PC-3 (cell line): ENCODE data around the gene ZNF507. TPM values are rescaled to one million over a fixed set of nuclear protein-coding genes. Genes with fewer than 3 reads are reported as not detected.

Experiments
- ATAC-seq: fragments of 200-7000 bp; cut with Tn5 transposase; 2 replicates; pipeline ENCODE4 v1.9.1; 2020; ENCODE audit warnings: mild to moderate bottlenecking, moderate library complexity
- BruUV-seq: library from RNA; stranded (reverse); fragments of 400-500 nt; replicated peaks from 2 replicates; lab custom pipeline; 2021; lab: Mats Ljungman, UMichigan
- CTCF ChIA-PET: fragments of 300-600 bp; sonication (Branson Sonifier 250); formaldehyde crosslinking; loops from one replicate; lab custom pipeline; 2022; ENCODE audit warnings: antibody characterized with exemption; lab: Charles Lee
- POLR2A ChIA-PET: fragments of 300-600 bp; sonication (Branson Sonifier 250); formaldehyde crosslinking; loops from one replicate; lab custom pipeline; 2022; ENCODE audit warnings: antibody characterized with exemption; ENCODE audit not compliant: unreplicated experiment; lab: Charles Lee
- DNase-seq: peaks from one replicate; pipeline ENCODE4 v3.0.0-alpha.2; 2015
- H2AFZ ChIP-seq: fragments of 300-600 bp; sonication (generic); 2 replicates; pipeline ENCODE4 v1.6.0; 2016; ENCODE audit warnings: antibody characterized with exemption, low read length
- H3F3A ChIP-seq: fragments of 300-600 bp; sonication (generic); one replicate; pipeline ENCODE4 v1.6.0; 2017; ENCODE audit warnings: antibody characterized with exemption, low read length, control low read depth, mild to moderate bottlenecking; ENCODE audit not compliant: unreplicated experiment
- H3K27ac ChIP-seq: fragments of 300-600 bp; sonication (generic); 2 replicates; pipeline ENCODE4 v1.5.1; 2016; ENCODE audit warnings: mild to moderate bottlenecking, low read length
- H3K27me3 ChIP-seq: fragments of 300-600 bp; sonication (generic); 2 replicates; pipeline ENCODE4 v1.6.1; 2016; ENCODE audit warnings: low read length, mixed read lengths
- H3K36me3 ChIP-seq: fragments of 300-600 bp; sonication (generic); 2 replicates; pipeline ENCODE4 v1.6.1; 2016; ENCODE audit warnings: low read depth, mixed run types, low read length, mixed read lengths
- H3K4me1 ChIP-seq: fragments of 300-600 bp; sonication (generic); 2 replicates; pipeline ENCODE4 v1.5.1; 2016; ENCODE audit warnings: low read length; ENCODE audit not compliant: insufficient read depth
- H3K4me2 ChIP-seq: fragments of 300-600 bp; sonication (generic); 2 replicates; pipeline ENCODE4 v1.6.0; 2016; ENCODE audit warnings: low read length
- H3K4me3 ChIP-seq: fragments of 300-600 bp; sonication (generic); 2 replicates; pipeline ENCODE4 v1.5.1; 2016; ENCODE audit warnings: mild to moderate bottlenecking, low read length, mixed read lengths
- H3K79me2 ChIP-seq: fragments of 300-600 bp; sonication (generic); 2 replicates; pipeline ENCODE4 v1.6.1; 2017; ENCODE audit warnings: low read length, mixed read lengths
- H3K9ac ChIP-seq: fragments of 300-600 bp; sonication (generic); 2 replicates; pipeline ENCODE4 v1.6.0; 2016; ENCODE audit warnings: mild to moderate bottlenecking, low read length
- H3K9me2 ChIP-seq: fragments of 300-600 bp; sonication (generic); replicated peaks from 2 replicates; pipeline ENCODE4 v1.6.1; 2016; ENCODE audit warnings: mixed run types, low read length, mixed read lengths
- H3K9me3 ChIP-seq: fragments of 300-600 bp; sonication (generic); 2 replicates; pipeline ENCODE4 v1.6.1; 2016; ENCODE audit warnings: low read length, mixed read lengths
- H4K20me1 ChIP-seq: fragments of 300-600 bp; sonication (generic); 2 replicates; pipeline ENCODE4 v1.6.1; 2016; ENCODE audit warnings: low read length, mixed read lengths
- EZH2 ChIP-seq: fragments of 300-600 bp; sonication (generic); IDR thresholded peaks from one replicate; pipeline ENCODE4 v1.6.1; 2017; ENCODE audit warnings: antibody characterized with exemption, mild to moderate bottlenecking, low read length; ENCODE audit not compliant: unreplicated experiment
- EZH2phosphoT487 ChIP-seq: fragments of 300-600 bp; sonication (generic); IDR thresholded peaks from 2 replicates; pipeline ENCODE4 v1.6.1; 2018; ENCODE audit warnings: mild to moderate bottlenecking, antibody characterized with exemption, low read length, borderline replicate concordance
- intact Hi-C: fragments of 100-400 bp; cut with micrococcal nuclease; formaldehyde crosslinking; loops from 2 replicates; pipeline ENCODE4 v1.9.0; 2023
- total RNA-seq: library from RNA; depleted of rRNA; stranded (reverse); fragments of >200 nt; gene quantifications from 2 replicates; pipeline ENCODE4 v1.2.3, GENCODE V29; 2014
- TF ChIP-seq, protein P1 (sequence below): fragments of 300-600 bp; sonication (generic); conservative IDR thresholded peaks from 2 replicates; pipeline ENCODE4 v1.5.1; 2017; ENCODE audit warnings: antibody characterized with exemption, low read depth, mild to moderate bottlenecking, low read length

Gene ZNF507
- total RNA-seq, 1 experiment from 2014 or later, result 4.9 TPM

DNA sequence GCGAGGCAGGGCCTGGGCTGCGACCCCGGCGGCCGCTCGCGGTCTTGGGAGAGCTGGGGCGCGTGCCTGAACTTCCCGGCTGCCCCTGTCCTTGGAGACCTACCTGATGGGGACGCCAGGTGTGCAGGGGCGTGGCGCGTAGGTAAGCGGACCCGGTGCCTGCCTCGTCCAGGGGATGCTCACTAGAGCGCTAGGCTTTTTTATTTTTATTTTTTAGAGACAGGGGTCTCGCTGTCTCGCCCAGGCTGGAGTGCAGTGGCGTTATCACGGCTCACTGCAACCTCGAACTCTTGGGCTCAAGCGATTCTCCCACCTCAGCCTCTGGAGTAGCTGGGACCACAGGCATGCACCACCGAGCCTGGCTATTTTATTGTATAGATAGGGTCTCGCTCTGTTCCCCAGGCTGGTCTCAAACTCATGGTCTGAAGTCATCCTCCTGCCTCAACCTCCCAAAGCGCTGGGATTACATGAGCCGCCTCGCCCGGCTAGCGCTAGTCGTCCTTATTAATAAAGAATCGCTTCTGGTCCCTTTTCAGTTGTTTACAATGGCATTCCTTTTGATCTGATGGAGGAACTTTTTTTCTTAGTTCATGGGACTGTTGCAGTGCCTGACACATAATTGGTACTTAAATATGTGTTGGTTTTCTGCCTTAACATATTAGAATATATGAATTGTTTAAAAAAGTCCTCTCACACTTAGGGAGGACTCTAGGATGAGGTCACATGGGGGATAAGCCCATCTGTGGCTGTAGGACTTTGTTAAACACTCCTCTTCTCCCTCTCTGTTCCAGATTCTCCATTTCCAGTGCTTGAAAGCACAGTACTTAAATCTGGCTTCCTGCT lies 61.0 kb downstream of the ZNF507 start:
- peak overlapping the region; percentile 97 for H3K9ac ChIP-seq
- no peaks in the 10 kb centered on the region for H3K27me3 ChIP-seq
- H3K36me3 ChIP-seq, result no peaks in the 10 kb centered on the region
- peak overlapping the region; percentile 87 for H3K4me3 ChIP-seq
- BruUV-seq, result TSS peak; percentile 31
- POLR2A ChIA-PET, result no interaction called here
- peak overlapping the region; percentile 81 for H2AFZ ChIP-seq
- DNase-seq (no peak), ATAC-seq (no peak)
- H3K4me1 ChIP-seq, result peaks cover 18% of the 10 kb centered on the region
- CTCF ChIA-PET, result no interaction called here
- H4K20me1 ChIP-seq, result no peaks in the 10 kb centered on the region
- H3K27ac ChIP-seq, result no peak overlapping the region
- TF ChIP-seq EZH2phosphoT487 (no peak), EZH2 (no peak)
- TF ChIP-seq, protein P1, sequence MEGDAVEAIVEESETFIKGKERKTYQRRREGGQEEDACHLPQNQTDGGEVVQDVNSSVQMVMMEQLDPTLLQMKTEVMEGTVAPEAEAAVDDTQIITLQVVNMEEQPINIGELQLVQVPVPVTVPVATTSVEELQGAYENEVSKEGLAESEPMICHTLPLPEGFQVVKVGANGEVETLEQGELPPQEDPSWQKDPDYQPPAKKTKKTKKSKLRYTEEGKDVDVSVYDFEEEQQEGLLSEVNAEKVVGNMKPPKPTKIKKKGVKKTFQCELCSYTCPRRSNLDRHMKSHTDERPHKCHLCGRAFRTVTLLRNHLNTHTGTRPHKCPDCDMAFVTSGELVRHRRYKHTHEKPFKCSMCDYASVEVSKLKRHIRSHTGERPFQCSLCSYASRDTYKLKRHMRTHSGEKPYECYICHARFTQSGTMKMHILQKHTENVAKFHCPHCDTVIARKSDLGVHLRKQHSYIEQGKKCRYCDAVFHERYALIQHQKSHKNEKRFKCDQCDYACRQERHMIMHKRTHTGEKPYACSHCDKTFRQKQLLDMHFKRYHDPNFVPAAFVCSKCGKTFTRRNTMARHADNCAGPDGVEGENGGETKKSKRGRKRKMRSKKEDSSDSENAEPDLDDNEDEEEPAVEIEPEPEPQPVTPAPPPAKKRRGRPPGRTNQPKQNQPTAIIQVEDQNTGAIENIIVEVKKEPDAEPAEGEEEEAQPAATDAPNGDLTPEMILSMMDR, result no peak
- no peaks in the 10 kb centered on the region for H3F3A ChIP-seq
- H3K4me2 ChIP-seq, result peak overlapping the region; percentile 96
- intact Hi-C loops, result loop anchor here (5.0 kb wide), 1 partner anchor 59 kb away; the partner anchor contains the start of gene ZNF507
- peaks cover 19% of the 10 kb centered on the region for H3K79me2 ChIP-seq
- no peaks in the 10 kb centered on the region for H3K9me3 ChIP-seq
- no peaks in the 10 kb centered on the region for H3K9me2 ChIP-seq

GRCh38 chr19:32407004-32407992 lies 61.9 kb downstream of the ZNF507 start:
- ATAC-seq (no peak), DNase-seq (peak; percentile 3)
- no peaks in the 10 kb centered on the region for H4K20me1 ChIP-seq
- H3K4me1 ChIP-seq, result peaks cover 18% of the 10 kb centered on the region
- H3K79me2 ChIP-seq, result peaks cover 19% of the 10 kb centered on the region
- POLR2A ChIA-PET, result no interaction called here
- no peak overlapping the region for H3K9ac ChIP-seq
- H3K27ac ChIP-seq, result no peak overlapping the region
- no TSS peak for BruUV-seq
- H3F3A ChIP-seq, result no peaks in the 10 kb centered on the region
- TF ChIP-seq EZH2 (no peak), EZH2phosphoT487 (no peak)
- TF ChIP-seq, protein P1, result no peak
- peak overlapping the region; percentile 87 for H3K4me3 ChIP-seq
- no peaks in the 10 kb centered on the region for H3K9me3 ChIP-seq
- H3K27me3 ChIP-seq, result no peaks in the 10 kb centered on the region
- H2AFZ ChIP-seq, result peak overlapping the region; percentile 81; the same call in 1 of the 2 replicates
- no peaks in the 10 kb centered on the region for H3K9me2 ChIP-seq
- peak overlapping the region; percentile 96 for H3K4me2 ChIP-seq
- CTCF ChIA-PET, result no interaction called here
- intact Hi-C loops, result loop anchor here (5.0 kb wide), 1 partner anchor 60 kb away; the partner anchor contains the start of gene ZNF507
- H3K36me3 ChIP-seq, result no peaks in the 10 kb centered on the region
